CD4-positive, alpha-beta T cell treated with Interleukin-15 for 4 hours (primary cell): Measurements from ENCODE around the gene KLHL14.
"Not testable (repeated sequence)": the region's sequence is repeated elsewhere in the genome, so short reads cannot be mapped to it uniquely, and the experiment has no call there.

ENCODE experiments used
- DNase-seq: peaks from one replicate; pipeline ENCODE4 v3.0.0-alpha.2; 2020; ENCODE audit warnings: low spot score

The KLHL14 gene

DNA sequence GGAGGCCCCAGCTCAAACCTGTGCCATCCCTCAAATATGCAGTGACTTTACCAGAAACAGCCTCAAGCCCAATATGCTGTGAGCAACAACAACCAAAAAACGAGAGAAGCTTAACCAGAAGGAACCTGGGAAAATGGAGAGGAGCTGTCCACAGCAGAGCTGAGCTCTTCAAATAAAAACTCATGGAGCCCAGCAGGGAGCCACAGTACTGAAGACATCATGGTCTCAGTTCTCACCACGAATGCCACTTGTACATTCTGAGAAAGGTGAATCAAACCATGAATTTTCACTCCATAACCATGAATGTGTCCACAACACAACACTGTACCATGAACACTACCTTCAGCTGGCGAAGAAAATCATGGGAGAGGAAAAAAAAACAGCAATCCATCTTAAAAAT lies 50.5 kb downstream of the KLHL14 start:
- no peak for DNase-seq

DNA sequence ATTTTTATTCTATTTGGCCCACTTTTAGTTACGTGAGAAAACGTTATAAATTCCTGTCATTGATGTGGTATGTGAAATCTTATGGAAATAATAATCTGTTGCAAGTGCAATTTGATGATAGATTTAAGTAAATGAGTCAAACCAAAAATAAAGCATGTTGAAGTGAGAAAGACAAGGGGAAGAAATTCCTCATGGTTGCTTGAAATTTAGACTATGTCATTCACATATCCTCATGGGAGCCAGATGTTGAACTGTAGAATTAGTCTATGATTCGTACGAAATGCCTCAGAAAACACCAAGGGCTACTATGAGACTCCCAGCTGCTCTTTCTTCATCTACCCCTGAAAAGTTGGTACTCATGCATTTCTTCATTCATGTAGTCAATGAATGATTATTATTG lies 55.7 kb downstream of the KLHL14 start:
- DNase-seq = no peak

DNA sequence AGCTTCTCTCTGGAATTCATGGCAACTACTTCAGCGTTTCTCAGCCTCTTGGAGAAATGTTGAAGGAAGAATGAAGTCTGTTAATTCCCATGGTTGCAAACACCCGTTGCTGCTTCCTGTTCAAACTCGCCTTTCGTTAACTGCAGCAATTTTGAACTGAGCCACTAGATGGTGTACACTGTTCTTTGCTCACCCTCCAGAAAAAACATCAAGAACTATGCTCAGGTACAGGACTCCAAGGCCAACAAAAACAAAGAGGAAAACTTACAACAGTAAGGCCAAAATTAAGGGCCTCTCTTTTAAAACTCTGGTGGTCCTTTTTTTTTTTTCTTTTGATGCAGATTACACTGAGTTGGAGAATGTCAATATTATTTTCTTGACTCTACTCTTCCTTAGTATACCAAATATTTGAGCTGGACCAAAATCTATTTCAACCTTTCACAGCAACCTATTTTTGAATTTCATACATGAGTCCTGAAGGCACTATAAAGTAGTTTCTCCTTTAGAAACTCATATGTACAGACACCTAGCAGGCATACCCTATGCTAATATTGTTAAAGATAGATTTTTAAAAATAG lies 58.2 kb downstream of the KLHL14 start:
- peak; percentile 12 for DNase-seq

DNA sequence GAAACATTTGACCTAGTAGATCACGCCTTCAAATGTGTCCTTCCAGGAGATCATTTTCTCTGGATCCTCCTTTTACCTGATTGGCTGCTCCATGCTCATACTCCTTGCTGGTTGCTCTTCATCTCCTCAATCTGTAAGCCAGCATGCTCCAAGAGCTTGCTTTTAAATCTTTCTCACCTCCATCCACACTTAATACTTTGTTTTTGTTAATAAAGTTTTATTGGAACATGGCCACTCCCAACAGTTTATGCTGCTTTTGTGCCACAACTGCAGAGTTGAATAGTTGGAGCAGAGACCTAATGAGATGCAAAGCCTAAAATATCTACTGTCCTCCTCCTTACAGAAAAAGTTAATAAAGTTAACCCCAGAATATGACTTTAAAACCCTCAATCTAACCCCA lies 60.0 kb downstream of the KLHL14 start:
- DNase-seq = no peak

DNA sequence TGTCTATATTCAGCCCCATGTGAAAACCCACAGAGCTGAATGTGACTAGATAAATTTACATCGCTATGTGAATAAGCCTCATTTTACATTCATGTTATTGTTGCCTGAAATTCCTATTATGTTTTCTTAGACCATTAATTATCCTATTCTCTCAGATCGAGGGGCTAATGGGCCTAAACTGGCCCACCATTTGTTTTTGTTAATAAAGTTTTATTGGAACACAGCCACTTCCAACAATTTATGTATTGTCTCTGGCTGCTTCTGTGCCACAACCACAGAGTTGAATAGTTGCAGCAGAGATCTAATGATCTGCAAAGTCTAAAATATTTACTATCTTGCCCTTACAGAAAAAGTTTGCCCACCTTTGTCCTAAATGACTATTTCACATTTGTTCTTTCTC lies 61.0 kb downstream of the KLHL14 start:
- no peak for DNase-seq

DNA sequence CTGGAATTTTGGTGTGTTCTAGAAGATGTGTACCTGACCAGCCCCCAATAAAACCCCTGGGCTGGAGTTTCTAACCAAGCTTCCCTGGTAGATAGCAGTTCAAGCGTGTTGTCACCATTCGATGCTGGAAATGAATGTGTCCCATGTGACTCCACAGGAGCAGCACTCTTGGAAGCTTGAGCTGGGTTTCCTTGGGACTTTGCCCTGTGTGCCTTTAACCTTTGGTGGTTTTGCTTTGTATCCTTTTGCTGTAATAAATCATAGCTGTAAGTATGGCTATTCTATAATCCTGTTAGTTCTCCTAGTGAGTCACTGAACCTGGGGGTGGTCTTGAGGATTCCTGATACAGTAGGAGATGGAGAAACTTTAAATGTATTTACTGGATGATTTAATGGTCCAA lies 65.2 kb downstream of the KLHL14 start:
- DNase-seq = no peak

DNA sequence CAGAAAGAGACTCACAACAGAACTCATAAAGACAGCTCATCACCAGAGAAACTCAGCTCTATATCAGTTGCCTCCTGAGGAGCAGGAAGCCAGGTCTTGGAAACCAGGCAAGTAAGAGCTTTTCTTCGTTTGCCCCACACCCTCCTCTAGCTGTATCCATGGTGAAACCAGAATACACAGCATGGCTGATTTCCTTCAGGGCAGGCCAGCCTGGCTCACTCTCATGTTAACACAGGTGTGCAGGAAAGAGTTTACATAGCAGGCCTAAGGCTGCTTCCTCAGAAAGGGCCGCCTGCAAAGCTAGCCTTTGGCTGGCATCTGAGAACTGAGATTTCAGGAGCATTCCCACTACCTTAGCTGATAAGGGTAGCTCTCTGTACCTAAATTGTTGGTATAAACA lies 65.7 kb downstream of the KLHL14 start:
- DNase-seq = no peak

DNA sequence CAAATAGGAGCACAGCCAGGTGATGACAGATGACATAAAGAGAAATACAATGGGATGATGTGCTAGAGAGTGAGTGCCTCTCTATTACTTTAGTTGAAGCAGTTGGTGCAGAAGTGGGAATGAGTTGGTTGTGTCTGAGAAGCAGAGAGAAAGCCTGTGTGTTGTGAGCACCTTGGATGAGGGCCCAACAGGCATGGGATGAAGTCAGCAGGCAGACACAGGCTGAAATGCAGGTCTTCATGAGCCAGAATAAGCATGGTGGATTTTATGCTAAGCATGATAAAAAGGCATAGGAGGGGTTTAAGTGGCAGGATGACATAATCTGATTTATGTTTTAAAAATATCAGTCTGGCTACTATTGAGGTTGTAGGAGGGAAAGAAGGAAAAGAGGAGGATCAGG lies 71.5 kb downstream of the KLHL14 start:
- no peak for DNase-seq

DNA sequence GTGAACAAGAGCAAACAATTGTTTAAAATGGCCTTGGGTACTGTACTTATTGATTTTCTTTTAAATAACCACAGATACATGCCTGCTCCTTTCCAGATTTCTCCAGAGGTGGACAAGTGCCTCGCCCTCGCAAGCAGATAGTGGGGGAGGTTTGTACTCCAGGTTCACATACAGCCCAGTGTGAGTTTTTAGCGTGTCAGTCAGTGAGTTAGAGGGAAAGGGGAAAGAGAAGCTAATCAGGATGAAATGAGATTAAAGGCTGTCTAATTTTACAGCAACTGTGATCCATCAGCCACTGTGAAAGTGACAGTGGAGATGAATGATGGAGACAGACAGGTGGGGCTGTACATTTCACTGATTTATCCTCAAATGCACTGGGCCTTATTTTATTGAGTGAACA lies 74.7 kb downstream of the KLHL14 start:
- DNase-seq = no peak

DNA sequence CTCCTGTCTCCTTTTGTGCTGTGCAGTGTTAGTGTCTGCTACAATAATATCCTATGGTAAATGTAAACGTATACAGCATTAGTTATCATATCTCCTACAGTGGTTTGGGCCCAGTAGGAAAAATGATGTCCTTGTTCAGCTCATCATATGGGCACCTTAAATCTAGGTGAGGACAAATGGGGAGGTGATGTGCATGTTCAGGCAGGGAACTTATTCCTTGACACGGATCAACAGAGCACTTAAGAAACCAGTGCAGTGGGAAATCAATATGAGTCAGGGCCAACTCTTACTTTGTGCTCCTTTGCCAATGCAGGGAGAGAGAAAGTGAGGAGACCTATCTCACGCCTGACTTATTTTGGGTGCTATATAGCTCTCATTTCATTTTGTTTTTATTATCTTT lies 76.4 kb downstream of the KLHL14 start:
- DNase-seq = no peak

DNA sequence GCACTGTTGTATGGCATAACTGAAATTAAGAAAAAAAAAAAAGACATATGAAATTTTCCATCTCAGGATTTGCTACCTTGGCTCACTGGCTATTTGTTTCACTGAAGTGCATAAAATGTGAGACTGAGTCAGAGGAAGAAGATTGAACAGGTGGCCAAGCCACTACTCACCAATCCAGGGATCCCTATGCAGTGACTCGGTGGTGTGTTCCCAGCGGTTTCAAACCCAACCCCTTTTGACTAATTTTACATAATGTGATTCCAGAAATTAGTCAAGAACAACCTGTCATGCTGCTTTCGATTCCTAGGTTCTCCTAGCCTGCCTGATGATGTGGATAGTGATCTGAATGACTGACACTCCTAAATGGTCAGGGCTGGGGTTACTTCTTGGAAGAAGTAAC lies 77.3 kb downstream of the KLHL14 start:
- no peak for DNase-seq

DNA sequence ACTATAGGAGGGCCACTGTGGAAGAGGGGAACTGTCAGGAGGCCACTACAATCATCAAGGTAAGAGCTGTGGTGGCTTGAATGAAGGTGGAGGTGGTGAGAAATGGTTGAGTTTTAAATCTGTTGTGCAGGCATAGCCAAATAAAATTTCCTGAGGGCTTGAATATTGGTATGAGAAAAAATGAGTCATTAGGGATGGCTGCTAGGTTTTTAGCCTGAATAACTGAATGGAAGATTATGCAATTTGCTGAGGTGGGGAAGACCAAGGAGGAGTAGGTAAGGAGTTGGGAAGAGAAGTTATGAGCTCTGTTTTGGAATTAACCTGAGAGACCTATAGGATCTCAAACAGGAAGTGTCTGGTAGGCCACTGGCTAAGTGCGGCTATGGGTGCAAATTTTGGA lies 84.0 kb downstream of the KLHL14 start:
- no peak for DNase-seq

DNA sequence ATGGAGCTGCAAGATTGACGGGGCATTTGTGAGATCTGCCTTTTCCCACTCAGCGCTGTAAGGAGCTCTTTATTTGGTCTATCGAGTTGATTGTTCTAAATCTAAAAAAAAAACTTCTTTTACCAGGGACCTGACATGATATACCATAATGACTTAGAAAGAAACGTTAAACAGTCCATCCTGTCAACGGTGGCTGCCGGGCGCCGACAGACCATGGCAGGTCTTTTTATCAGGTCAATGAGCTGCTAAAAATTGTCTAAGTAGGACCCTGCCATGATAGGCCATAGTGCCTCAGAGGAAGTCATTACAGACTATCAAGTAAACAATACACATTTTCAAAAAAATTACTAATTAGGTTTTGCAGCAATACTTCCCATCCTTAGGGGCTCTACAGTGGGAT lies 87.9 kb downstream of the KLHL14 start:
- no peak for DNase-seq

DNA sequence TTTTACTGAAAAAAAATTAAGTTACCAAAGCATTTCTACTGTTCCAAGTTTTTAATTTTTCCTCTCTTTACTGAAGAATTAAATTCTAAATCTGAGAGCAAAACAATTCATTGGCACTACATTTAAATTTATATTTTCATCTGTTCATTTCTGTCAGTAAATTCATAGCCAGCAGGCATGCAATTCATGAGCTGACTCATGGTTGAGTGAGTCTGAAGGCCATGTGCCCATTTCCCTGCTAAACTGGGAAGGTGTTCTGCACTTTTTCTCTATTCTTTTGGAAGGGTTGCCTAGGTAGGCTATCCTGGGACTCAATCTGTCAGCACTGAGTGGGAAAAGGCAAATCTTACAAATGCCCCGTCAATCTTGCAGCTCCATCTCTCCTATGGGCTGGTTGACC lies 88.7 kb downstream of the KLHL14 start:
- DNase-seq = no peak

DNA sequence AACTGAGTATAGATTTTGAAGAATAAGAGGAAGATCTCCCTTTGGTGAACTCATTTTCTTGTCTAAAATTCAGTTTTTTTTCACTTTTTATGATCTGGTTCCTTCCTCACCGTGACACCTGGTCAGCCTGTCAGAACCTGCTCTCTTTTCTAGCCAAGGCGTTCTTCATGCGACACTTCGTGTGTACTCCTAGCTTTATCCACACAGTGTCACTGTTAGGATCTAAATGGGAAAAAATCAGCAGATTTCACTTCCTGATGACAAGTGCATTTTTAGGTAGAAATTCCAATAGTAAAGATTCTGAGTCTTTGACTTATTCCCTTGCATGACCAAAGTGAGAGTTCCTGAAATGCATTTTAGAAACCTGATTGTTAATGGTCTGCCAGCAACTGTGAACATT lies 89.8 kb downstream of the KLHL14 start:
- DNase-seq = no peak

DNA sequence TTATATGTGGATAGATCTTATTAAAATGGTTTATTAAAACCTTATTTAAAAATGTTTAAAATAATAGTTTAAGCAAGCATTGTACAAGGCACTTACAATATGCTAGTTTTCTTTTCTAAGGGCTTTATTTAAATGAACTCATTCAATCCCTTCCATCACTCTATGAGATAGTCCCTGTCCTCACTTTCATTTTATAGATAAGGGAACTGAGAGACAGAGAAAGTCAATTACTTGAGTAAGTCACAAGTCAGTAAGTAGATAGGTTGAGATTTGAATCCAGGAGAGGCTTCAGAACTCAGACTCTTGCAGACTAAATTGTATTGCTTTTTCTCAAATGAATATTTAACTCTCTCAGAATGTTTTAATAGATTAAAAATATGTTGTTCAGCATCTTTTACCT lies 95.2 kb downstream of the KLHL14 start:
- DNase-seq = no peak

DNA sequence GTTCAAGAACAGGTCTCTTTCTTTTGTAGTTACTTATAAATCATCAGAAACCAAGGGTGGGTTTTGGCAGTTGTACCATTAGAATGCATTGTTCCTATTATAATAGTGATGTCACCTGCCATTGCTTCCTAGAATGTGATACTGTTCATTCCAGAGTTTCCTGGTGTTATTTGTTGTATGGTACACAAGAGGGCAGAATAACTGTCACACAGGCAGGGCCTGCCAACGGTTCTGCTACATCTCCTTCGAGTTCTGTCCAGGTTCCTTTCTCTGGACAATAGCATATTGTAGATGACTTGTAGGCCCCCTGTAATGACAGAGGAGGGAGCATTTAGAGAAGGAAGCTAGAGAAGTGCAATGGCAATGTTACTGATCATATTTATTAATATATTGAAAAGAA lies 98.3 kb downstream of the KLHL14 start:
- no peak for DNase-seq

DNA sequence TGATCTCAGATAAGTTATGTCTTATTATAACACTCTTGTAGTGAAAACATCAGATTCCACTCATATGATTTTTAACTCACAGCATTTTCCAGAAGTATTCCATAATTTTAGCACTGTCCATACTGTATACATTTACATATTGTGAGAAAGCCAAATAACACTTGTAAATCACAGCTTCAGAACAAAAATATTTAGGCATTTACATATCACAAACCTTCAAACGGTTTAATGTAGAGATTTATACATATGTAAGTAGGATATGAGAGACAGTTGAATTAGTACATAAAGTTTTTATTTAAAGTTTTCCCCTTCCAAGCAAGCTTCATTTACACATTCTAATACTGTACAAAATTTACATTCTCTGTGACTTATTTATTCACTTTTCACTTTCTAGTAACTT lies 100.4 kb downstream of the KLHL14 start:
- DNase-seq = no peak

DNA sequence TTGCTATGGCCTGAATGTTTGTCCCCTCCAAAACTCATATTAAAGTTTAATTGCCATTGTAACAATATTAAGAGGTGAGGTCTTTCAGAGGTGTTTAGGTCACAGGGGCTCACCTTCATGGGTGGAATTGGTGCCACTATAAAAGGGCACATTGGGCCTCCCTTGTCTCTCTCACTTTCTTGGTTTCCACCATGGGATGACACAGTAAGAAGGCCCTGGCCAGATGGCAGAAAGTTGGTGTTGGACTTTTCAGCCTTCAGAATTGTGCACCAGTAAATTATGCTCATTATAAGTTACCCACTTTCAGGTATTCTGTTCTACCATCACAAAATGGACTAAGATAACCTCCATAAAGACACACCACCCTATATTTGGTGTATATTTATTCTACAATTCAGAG lies 102.1 kb downstream of the KLHL14 start:
- DNase-seq = no peak

DNA sequence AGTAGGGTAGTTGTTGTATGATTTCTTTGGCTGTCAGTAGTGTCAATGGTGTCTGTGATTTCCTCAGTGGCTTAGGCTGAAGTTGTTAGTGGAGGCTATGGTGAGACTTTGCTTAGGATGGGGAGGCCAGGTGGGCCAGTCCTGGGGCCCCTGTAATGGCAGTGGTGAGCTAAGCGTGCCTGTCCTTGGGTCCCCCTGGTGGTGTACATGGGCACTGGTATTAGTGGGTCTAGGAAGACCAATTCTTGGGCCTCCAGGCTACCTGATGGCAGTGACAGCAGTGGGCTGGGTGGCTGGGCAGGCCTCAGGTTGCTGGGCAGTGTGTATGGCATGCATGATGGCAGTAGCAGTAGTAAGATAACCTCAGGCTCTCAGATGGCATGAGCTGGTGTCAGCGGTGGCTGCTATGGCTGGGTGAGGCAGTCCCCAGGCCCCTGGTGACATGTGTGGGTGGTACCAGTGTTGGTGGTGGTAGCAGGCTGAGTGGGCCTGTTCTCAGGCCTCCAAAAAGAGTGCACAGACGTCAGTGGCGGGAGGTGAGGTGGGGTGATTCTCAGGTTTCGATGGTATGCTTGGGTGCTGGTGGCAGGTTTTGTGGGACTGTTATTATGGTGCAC lies 103.2 kb downstream of the KLHL14 start:
- no peak for DNase-seq

DNA sequence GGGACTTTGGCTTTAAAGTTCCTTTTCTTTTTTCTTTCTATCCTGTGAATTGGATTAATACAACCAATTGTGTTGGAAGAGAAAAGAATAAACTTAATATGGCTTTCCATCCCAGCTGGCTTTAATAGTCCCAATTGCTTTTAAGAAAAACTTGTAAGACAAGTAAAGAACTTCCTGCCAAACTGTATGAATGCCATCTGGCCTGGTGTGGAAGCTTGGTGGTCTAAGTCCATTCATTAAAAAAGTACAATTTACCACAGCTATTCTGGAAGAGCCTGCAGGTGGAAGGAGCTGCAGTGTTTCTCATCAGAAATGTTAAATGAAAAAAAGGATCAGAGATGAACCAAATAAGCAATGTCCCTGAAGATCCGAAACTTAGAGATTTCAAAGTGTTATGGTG lies 103.9 kb downstream of the KLHL14 start:
- no peak for DNase-seq

DNA sequence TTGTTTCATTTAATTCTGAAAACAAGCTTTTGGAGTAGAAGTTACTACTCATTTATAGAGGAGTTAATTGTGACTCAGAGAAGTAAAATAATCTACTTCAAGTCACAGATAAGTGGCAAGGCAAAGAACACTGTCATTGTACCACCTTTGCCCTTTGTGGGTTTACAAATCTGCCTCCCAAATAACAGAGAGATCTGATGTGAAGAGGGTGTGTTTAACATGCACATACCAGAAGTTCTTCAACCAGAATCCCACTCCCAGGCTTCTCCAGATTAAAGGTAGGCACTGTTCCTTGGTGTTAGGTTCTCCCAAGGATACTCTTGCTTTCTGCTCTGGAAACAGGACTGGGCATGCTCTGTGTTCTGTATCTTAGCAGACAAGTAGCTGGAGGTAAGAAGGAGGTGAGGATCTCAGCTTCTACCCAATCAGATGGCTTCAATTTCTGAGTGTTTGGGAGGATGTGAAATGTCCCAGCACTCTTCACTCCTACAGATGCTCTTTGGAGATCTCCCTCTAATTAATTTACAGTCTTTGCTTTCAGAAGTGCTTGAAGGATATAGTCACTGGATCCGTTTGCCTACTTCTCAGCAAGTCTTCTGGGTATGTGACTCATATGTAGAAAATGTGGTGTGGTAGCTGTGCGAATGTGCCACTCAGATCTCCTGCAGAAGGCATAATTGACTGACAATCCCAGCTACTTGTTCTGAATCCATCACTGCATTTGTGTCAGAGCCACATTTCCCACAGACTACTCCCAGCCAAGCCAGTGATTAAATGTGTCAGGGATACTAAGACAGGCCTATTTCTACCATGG lies 111.1 kb downstream of the KLHL14 start:
- DNase-seq = no peak

DNA sequence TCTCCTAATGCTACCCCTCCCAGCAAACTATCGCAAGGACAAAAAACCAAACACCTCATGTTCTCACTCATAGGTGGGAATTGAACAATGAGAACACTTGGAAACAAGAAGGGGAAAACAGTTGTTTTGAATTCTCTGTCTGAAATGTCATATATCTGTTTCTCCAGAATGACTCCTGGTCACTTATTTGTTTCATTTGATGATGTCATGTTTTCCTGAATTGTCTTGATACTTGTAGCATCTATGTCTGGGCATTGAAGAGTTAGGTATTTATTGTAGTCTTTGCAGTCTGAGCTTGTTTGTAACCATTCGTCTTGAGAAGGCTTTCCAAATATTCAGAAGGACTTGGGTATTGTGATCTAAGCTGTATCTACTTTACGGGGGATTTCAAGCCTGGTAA lies 118.3 kb downstream of the KLHL14 start:
- not testable (repeated sequence) for DNase-seq

DNA sequence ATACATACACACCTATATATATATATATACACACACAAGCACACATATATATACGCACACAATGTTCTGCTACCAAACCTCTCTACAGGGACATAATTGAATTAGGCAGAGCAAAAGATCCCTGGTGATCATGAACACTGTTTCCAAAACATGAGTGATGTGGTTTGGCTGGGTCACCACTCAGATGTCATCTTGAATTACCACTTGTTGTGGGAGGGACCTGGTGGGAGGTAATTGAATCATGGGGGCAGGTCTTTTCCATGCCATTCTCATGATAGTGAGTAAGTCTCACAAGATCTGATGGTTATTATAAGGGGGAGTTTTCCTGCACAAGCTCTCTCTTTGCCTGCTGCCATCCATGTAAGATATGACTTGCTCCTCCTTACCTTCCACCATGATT lies 135.2 kb downstream of the KLHL14 start:
- DNase-seq = not testable (repeated sequence)
